HepG2 (cell line): ENCODE results near the gene ASXL1. TPM values are rescaled to one million over a fixed set of nuclear protein-coding genes. Genes with fewer than 3 reads are reported as not detected.
A peak's percentile ranks its signal among the peaks of the same experiment; 100 is the strongest.

Source experiments
- CC2D1A ChIP-seq: sonication (generic); formaldehyde crosslinking; IDR thresholded peaks from 2 replicates; pipeline ENCODE4 v1.8.1; 2023; ENCODE audit warnings: mild to moderate bottlenecking, missing genetic modification reagents
- HES4 ChIP-seq: sonication (generic); formaldehyde crosslinking; IDR thresholded peaks from 2 replicates; pipeline ENCODE4 v1.9.0; 2021; ENCODE audit warnings: mild to moderate bottlenecking, missing genetic modification reagents, borderline replicate concordance
- ISX ChIP-seq: sonication (generic); formaldehyde crosslinking; conservative IDR thresholded peaks from 2 replicates; pipeline ENCODE4 v1.5.0; 2020; ENCODE audit warnings: missing genetic modification reagents
- KLF16 ChIP-seq, 2 experiments: sonication (generic) in 1 of 2; formaldehyde crosslinking in 1 of 2; IDR thresholded peaks; 2 replicates each; pipeline versions ENCODE4 v1.6.1 to v1.8.0; 2016 to 2023; ENCODE audit warnings: missing genetic modification reagents in 2 of 2, missing compliant biosample characterization in 1 of 2
- MED13 ChIP-seq: sonication (generic); formaldehyde crosslinking; IDR thresholded peaks from 2 replicates; pipeline ENCODE4 v1.5.0; 2020; ENCODE audit warnings: missing genetic modification reagents
- MYC ChIP-seq: sonication (generic); formaldehyde crosslinking; IDR thresholded peaks from 2 replicates; pipeline ENCODE4 v1.9.0; 2021; ENCODE audit warnings: missing genetic modification reagents, borderline replicate concordance
- NKX3-1 ChIP-seq: sonication (generic); formaldehyde crosslinking; IDR thresholded peaks from 2 replicates; pipeline ENCODE4 v1.5.0; 2020; ENCODE audit warnings: missing genetic modification reagents
- PRDM4 ChIP-seq: sonication (generic); formaldehyde crosslinking; IDR thresholded peaks from 2 replicates; pipeline ENCODE4 v1.9.0; 2021; ENCODE audit warnings: missing genetic modification reagents, borderline replicate concordance
- ZFY ChIP-seq: sonication (generic); formaldehyde crosslinking; IDR thresholded peaks from 2 replicates; pipeline ENCODE4 v1.4.0; 2020; ENCODE audit warnings: missing genetic modification reagents
- ZNF335 ChIP-seq: sonication (generic); formaldehyde crosslinking; IDR thresholded peaks from 2 replicates; pipeline ENCODE4 v1.4.0; 2020; ENCODE audit warnings: missing genetic modification reagents
- ZNF383 ChIP-seq: sonication (generic); formaldehyde crosslinking; IDR thresholded peaks from 2 replicates; pipeline ENCODE4 v1.4.0; 2020; ENCODE audit warnings: missing genetic modification reagents, mild to moderate bottlenecking, borderline replicate concordance
- ZNF678 ChIP-seq: sonication (generic); formaldehyde crosslinking; IDR thresholded peaks from 2 replicates; pipeline ENCODE4 v1.4.0; 2020; ENCODE audit warnings: mild to moderate bottlenecking, missing genetic modification reagents
- ZNF747 ChIP-seq: sonication (generic); formaldehyde crosslinking; IDR thresholded peaks from 2 replicates; pipeline ENCODE4 v1.8.1; 2023; ENCODE audit warnings: missing genetic modification reagents, mild to moderate bottlenecking, borderline replicate concordance
- polyA plus RNA-seq, 8 experiments: library from polyadenylated mRNA; depleted of rRNA in 3 of 8; stranded (reverse) in 7 of 8; unstranded in 1 of 8; fragments of >200 nt; fragmentation: Illumina TruSeq in 4 of 8; extraction: Trizol in 4 of 8; gene quantifications; 2 replicates each; pipeline versions ENCODE4 v1.2.1 to v1.2.3, GENCODE V29; 2011 to 2016; ENCODE audit warnings: low read depth in 4 of 8, missing spikeins in 1 of 8, mixed read lengths in 1 of 8; ENCODE audit not compliant: insufficient read depth in 1 of 8
- total RNA-seq, 5 experiments: library from RNA; depleted of rRNA; stranded (reverse); fragments of >200 nt; fragmentation: Illumina TruSeq; extraction: Trizol; gene quantifications; 2 replicates each; pipeline ENCODE4 v1.2.3, GENCODE V29; 2016; ENCODE audit warnings: low read depth in 1 of 5
- TF ChIP-seq, protein P1 (sequence below): sonication (generic); formaldehyde crosslinking; conservative IDR thresholded peaks from 2 replicates; pipeline ENCODE4 v1.4.0; 2020; ENCODE audit warnings: missing genetic modification reagents
- TF ChIP-seq, protein P2 (sequence below): sonication (generic); formaldehyde crosslinking; IDR thresholded peaks from 2 replicates; pipeline ENCODE4 v1.4.0; 2020; ENCODE audit warnings: missing genetic modification reagents
- TF ChIP-seq, protein P3 (sequence below): sonication (generic); formaldehyde crosslinking; IDR thresholded peaks from 2 replicates; pipeline ENCODE4 v1.4.0; 2020; ENCODE audit warnings: missing genetic modification reagents, borderline replicate concordance
- TF ChIP-seq, protein P4 (sequence below): sonication (generic); formaldehyde crosslinking; conservative IDR thresholded peaks from 2 replicates; pipeline ENCODE4 v1.4.0; 2020; ENCODE audit warnings: missing genetic modification reagents

The ASXL1 gene
- total and polyA plus RNA-seq, 2 of the 13 experiments (the other 11 are each of a cell fraction or from before 2014, with no cell fraction given) = 62.1 to 74.8 TPM

GRCh38 chr20:32474717-32474966 is 116.5 kb downstream of the ASXL1 start (continued):
- TF ChIP-seq, protein P1, sequence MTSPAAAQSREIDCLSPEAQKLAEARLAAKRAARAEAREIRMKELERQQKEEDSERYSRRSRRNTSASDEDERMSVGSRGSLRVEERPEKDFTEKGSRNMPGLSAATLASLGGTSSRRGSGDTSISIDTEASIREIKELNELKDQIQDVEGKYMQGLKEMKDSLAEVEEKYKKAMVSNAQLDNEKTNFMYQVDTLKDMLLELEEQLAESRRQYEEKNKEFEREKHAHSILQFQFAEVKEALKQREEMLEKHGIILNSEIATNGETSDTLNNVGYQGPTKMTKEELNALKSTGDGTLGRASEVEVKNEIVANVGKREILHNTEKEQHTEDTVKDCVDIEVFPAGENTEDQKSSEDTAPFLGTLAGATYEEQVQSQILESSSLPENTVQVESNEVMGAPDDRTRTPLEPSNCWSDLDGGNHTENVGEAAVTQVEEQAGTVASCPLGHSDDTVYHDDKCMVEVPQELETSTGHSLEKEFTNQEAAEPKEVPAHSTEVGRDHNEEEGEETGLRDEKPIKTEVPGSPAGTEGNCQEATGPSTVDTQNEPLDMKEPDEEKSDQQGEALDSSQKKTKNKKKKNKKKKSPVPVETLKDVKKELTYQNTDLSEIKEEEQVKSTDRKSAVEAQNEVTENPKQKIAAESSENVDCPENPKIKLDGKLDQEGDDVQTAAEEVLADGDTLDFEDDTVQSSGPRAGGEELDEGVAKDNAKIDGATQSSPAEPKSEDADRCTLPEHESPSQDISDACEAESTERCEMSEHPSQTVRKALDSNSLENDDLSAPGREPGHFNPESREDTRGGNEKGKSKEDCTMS (CRISPR knock-in tag) = no peak
- TF ChIP-seq ZFY (CRISPR knock-in tag) (no peak), HES4 (CRISPR knock-in tag) (peak; percentile 17; the same call in 1 of the 2 replicates), CC2D1A (no peak), ZNF747 (peak; percentile 91; the same call in 1 of the 2 replicates), ZNF383 (CRISPR knock-in tag) (no peak), MYC (CRISPR knock-in tag) (peak; percentile 21; the same call in 1 of the 2 replicates), NKX3-1 (peak; percentile 87; the same call in 1 of the 2 replicates), PRDM4 (CRISPR knock-in tag) (no peak), MED13 (CRISPR knock-in tag) (peak; percentile 91), ZNF335 (CRISPR knock-in tag) (no peak), ISX (peak; percentile 77; the same call in 1 of the 2 replicates), KLF16 (CRISPR knock-in tag; IDR thresholded peaks at IDR 0.05) (no peak), ZNF678 (CRISPR knock-in tag) (no peak)
- TF ChIP-seq, protein P2, sequence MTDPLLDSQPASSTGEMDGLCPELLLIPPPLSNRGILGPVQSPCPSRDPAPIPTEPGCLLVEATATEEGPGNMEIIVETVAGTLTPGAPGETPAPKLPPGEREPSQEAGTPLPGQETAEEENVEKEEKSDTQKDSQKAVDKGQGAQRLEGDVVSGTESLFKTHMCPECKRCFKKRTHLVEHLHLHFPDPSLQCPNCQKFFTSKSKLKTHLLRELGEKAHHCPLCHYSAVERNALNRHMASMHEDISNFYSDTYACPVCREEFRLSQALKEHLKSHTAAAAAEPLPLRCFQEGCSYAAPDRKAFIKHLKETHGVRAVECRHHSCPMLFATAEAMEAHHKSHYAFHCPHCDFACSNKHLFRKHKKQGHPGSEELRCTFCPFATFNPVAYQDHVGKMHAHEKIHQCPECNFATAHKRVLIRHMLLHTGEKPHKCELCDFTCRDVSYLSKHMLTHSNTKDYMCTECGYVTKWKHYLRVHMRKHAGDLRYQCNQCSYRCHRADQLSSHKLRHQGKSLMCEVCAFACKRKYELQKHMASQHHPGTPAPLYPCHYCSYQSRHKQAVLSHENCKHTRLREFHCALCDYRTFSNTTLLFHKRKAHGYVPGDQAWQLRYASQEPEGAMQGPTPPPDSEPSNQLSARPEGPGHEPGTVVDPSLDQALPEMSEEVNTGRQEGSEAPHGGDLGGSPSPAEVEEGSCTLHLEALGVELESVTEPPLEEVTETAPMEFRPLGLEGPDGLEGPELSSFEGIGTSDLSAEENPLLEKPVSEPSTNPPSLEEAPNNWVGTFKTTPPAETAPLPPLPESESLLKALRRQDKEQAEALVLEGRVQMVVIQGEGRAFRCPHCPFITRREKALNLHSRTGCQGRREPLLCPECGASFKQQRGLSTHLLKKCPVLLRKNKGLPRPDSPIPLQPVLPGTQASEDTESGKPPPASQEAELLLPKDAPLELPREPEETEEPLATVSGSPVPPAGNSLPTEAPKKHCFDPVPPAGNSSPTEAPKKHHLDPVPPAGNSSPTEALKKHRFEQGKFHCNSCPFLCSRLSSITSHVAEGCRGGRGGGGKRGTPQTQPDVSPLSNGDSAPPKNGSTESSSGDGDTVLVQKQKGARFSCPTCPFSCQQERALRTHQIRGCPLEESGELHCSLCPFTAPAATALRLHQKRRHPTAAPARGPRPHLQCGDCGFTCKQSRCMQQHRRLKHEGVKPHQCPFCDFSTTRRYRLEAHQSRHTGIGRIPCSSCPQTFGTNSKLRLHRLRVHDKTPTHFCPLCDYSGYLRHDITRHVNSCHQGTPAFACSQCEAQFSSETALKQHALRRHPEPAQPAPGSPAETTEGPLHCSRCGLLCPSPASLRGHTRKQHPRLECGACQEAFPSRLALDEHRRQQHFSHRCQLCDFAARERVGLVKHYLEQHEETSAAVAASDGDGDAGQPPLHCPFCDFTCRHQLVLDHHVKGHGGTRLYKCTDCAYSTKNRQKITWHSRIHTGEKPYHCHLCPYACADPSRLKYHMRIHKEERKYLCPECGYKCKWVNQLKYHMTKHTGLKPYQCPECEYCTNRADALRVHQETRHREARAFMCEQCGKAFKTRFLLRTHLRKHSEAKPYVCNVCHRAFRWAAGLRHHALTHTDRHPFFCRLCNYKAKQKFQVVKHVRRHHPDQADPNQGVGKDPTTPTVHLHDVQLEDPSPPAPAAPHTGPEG (CRISPR knock-in tag) = 0 out of 2 replicates have a peak, but pooled peaks have one; percentile 2
- TF ChIP-seq, protein P3, sequence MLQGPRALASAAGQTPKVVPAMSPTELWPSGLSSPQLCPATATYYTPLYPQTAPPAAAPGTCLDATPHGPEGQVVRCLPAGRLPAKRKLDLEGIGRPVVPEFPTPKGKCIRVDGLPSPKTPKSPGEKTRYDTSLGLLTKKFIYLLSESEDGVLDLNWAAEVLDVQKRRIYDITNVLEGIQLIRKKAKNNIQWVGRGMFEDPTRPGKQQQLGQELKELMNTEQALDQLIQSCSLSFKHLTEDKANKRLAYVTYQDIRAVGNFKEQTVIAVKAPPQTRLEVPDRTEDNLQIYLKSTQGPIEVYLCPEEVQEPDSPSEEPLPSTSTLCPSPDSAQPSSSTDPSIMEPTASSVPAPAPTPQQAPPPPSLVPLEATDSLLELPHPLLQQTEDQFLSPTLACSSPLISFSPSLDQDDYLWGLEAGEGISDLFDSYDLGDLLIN (CRISPR knock-in tag) = 0 out of 2 replicates have a peak, but pooled peaks have one; percentile 35
- TF ChIP-seq, protein P4, sequence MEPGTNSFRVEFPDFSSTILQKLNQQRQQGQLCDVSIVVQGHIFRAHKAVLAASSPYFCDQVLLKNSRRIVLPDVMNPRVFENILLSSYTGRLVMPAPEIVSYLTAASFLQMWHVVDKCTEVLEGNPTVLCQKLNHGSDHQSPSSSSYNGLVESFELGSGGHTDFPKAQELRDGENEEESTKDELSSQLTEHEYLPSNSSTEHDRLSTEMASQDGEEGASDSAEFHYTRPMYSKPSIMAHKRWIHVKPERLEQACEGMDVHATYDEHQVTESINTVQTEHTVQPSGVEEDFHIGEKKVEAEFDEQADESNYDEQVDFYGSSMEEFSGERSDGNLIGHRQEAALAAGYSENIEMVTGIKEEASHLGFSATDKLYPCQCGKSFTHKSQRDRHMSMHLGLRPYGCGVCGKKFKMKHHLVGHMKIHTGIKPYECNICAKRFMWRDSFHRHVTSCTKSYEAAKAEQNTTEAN (CRISPR knock-in tag) = peak; percentile 75
